H1 (cell line): Measurements from ENCODE around the gene S1PR2. TPM values are rescaled to one million over a fixed set of nuclear protein-coding genes. Genes with fewer than 3 reads are reported as not detected.

Experiments
- polyA plus RNA-seq, 7 experiments: library from polyadenylated mRNA; depleted of rRNA in 3 of 7; stranded (reverse) in 5 of 7; unstranded in 2 of 7; fragments of >200 nt in 5 of 7; fragments of 200-250 nt in 2 of 7; gene quantifications; 1 replicate in 5 of 7; 2 replicates in 1 of 7; 4 replicates in 1 of 7; pipeline versions ENCODE4 v1.2.1 to v1.2.3, GENCODE V29; 2011 to 2013; ENCODE audit warnings: missing spikeins in 2 of 7, mixed read lengths in 2 of 7
- total RNA-seq: library from RNA; stranded (reverse); fragmentation: NEBNext Ultra II Directional; extraction: Animal tissue kit (Norgen Biotek cat#: 25700); gene quantifications from 2 replicates; pipeline ENCODE4 v1.2.1, GENCODE V29; 2021
- TF ChIP-seq, protein P1 (sequence below): IDR thresholded peaks from 2 replicates; pipeline ENCODE4 v1.6.1; 2012; ENCODE audit warnings: inconsistent platforms
- TF ChIP-seq, protein P2 (sequence below): IDR thresholded peaks from 2 replicates; pipeline ENCODE4 v1.6.1; 2011; ENCODE audit warnings: low read depth, mild to moderate bottlenecking, low read length; ENCODE audit not compliant: insufficient read depth

Gene S1PR2
- total and polyA plus RNA-seq, 2 of the 8 experiments (the other 6 are each of a cell fraction or from before 2014, with no cell fraction given), result 17.5 to 19.4 TPM

DNA sequence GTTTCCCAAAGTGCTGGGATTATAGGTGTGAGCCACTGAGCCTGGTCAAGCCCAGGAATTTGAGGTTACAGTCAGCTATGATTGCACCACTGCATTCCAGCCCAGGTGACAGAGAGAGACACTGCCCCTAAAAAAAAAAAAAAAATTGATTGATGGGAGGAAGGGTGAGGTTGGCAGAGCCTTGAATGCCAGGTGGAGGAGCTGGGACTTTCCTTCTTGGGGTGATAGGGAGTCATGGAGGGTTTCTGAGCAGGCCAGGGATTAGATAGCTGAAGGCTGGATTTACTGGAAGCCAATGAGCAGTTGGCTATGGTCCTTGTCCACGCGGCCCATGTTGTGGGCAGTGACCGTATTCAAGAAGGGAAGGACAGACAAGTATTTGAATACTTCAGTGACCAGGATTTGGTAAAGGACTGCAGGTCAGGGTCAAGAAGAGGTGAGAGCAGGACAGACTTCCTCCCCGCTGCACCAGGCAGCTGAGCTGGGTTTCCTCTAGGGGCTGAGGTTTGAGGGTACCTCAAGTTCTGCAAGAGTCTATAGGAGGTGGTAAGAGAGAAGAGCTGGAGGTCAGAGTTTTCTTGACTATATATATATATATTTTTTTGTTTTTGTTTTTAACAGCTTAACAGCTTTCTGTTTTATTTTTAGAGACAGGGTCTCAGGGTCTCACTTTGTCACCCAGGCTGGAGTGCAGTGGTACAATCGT is 48.8 kb upstream of the S1PR2 start (continued):
- TF ChIP-seq, protein P1, sequence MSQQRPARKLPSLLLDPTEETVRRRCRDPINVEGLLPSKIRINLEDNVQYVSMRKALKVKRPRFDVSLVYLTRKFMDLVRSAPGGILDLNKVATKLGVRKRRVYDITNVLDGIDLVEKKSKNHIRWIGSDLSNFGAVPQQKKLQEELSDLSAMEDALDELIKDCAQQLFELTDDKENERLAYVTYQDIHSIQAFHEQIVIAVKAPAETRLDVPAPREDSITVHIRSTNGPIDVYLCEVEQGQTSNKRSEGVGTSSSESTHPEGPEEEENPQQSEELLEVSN, result no peak
- TF ChIP-seq, protein P2, sequence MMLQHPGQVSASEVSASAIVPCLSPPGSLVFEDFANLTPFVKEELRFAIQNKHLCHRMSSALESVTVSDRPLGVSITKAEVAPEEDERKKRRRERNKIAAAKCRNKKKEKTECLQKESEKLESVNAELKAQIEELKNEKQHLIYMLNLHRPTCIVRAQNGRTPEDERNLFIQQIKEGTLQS, result no peak
